ENCODE data around the gene TRPM3. TPM values are rescaled to one million over a fixed set of nuclear protein-coding genes. Genes with fewer than 3 reads are reported as not detected.

TRPM3 gene
- total RNA-seq, 1 experiment from 2014 or later: 5.4 TPM

DNA sequence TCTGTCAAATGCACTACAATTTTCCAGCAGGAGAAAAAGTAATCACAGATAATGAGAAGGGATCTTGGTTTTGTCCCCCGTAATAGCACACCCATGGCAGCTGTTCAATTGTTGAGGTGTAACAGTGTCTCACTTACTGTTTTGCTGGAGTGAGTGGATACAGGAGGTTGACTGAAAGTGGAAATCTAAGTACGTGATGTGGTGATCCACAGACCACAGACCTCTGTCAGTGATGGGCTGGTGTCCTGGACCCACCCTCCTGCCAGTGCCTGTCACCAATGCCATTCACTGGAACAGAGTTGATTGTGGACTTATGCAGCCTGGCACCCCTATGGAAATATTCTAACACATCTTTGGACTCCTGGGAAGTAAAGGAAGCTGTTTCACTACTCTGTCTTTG, 261.7 kb downstream of the TRPM3 start:
- ATAC-seq (no peak), DNase-seq (ENCODE audit: low spot score) (no peak)
- no peaks in the 10 kb centered on the region for H3K36me3 Mint-ChIP-seq
- no peaks in the 10 kb centered on the region for H3K9me3 Mint-ChIP-seq
- no peak overlapping the region for H3K27ac Mint-ChIP-seq
- POLR2A ChIA-PET: interaction anchor here (0.7 kb wide), 1 partner anchor 10 kb away, joined by 3 read pairs; no protein-coding TSS in a partner anchor
- CTCF ChIA-PET: no interaction called here
- H3K4me3 Mint-ChIP-seq: no peak overlapping the region
- H3K27me3 Mint-ChIP-seq (ENCODE audit: low read depth): no peaks in the 10 kb centered on the region
- peaks cover 7% of the 10 kb centered on the region for H3K4me1 Mint-ChIP-seq
- TF ChIP-seq, protein P1, sequence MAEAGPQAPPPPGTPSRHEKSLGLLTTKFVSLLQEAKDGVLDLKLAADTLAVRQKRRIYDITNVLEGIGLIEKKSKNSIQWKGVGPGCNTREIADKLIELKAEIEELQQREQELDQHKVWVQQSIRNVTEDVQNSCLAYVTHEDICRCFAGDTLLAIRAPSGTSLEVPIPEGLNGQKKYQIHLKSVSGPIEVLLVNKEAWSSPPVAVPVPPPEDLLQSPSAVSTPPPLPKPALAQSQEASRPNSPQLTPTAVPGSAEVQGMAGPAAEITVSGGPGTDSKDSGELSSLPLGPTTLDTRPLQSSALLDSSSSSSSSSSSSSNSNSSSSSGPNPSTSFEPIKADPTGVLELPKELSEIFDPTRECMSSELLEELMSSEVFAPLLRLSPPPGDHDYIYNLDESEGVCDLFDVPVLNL (CRISPR knock-in tag; IDR thresholded peaks at IDR 0.05; ENCODE audit: borderline replicate concordance, low read depth): no peak
- no peak for TF ChIP-seq CBFB (CRISPR knock-in tag; IDR thresholded peaks at IDR 0.05; ENCODE audit: low read depth)
- TF ChIP-seq ZNF263 (CRISPR knock-in tag; IDR thresholded peaks at IDR 0.05; ENCODE audit: low read depth): no peak
- TF ChIP-seq ZNF671 (CRISPR knock-in tag; IDR thresholded peaks at IDR 0.05): no peak
- TF ChIP-seq, protein P2, sequence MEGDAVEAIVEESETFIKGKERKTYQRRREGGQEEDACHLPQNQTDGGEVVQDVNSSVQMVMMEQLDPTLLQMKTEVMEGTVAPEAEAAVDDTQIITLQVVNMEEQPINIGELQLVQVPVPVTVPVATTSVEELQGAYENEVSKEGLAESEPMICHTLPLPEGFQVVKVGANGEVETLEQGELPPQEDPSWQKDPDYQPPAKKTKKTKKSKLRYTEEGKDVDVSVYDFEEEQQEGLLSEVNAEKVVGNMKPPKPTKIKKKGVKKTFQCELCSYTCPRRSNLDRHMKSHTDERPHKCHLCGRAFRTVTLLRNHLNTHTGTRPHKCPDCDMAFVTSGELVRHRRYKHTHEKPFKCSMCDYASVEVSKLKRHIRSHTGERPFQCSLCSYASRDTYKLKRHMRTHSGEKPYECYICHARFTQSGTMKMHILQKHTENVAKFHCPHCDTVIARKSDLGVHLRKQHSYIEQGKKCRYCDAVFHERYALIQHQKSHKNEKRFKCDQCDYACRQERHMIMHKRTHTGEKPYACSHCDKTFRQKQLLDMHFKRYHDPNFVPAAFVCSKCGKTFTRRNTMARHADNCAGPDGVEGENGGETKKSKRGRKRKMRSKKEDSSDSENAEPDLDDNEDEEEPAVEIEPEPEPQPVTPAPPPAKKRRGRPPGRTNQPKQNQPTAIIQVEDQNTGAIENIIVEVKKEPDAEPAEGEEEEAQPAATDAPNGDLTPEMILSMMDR (IDR thresholded peaks at IDR 0.05): no peak
- no peak for TF ChIP-seq NR3C1 (CRISPR knock-in tag; conservative IDR thresholded peaks at IDR 0.05; ENCODE audit: low read depth)
- TF ChIP-seq ATF2 (CRISPR knock-in tag; IDR thresholded peaks at IDR 0.05; ENCODE audit: borderline replicate concordance, low read depth): no peak
- TF ChIP-seq SP1 (CRISPR knock-in tag; conservative IDR thresholded peaks at IDR 0.05): no peak
- TF ChIP-seq ESRRA (CRISPR knock-in tag; IDR thresholded peaks at IDR 0.05; ENCODE audit: borderline replicate concordance): no peak
- no peak for TF ChIP-seq PRRX2 (CRISPR knock-in tag; IDR thresholded peaks at IDR 0.05)
- no peak for TF ChIP-seq CREB1 (CRISPR knock-in tag; IDR thresholded peaks at IDR 0.05)
- no peak for TF ChIP-seq RORB (CRISPR knock-in tag; IDR thresholded peaks at IDR 0.05)
- TF ChIP-seq MXD4 (CRISPR knock-in tag; IDR thresholded peaks at IDR 0.05; ENCODE audit: borderline replicate concordance): no peak
- TF ChIP-seq ZNF423 (CRISPR knock-in tag; IDR thresholded peaks at IDR 0.05): no peak
- no peak for TF ChIP-seq GABPB1 (CRISPR knock-in tag; IDR thresholded peaks at IDR 0.05)
- TF ChIP-seq TCF7 (CRISPR knock-in tag; IDR thresholded peaks at IDR 0.05; ENCODE audit: low read depth): no peak
- no peak for TF ChIP-seq JAZF1 (CRISPR knock-in tag; IDR thresholded peaks at IDR 0.05)
- no peak for TF ChIP-seq GRHL2 (CRISPR knock-in tag; IDR thresholded peaks at IDR 0.05; ENCODE audit: insufficient replicate concordance, severe bottlenecking)

DNA sequence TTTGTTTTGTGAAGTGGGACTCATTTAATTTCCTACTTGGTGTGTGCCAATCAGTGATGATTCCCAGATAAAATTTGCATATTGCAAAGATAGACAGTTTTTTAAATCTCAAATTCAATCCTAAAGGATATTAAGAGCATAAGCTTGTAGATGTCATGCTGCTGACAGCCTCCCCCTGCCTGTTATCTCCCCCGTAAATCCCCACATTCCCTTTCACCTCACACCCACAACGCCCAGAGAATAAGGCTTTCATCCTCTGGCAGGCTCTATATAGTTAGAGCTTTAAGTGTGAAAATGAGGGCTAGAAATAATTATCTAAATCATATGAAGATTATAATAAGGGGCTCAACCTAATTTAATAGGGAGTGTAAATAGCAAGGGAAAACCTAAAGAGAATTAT, 265.0 kb downstream of the TRPM3 start:
- POLR2A ChIA-PET: interaction anchor here (0.5 kb wide), 1 partner anchor 91 kb away, joined by 3 read pairs; no protein-coding TSS in a partner anchor
- TF ChIP-seq MXD4 (CRISPR knock-in tag; IDR thresholded peaks at IDR 0.05; ENCODE audit: borderline replicate concordance) (no peak), PRRX2 (CRISPR knock-in tag; IDR thresholded peaks at IDR 0.05) (no peak), ZNF281 (CRISPR knock-in tag; IDR thresholded peaks at IDR 0.05) (no peak), NFE2L1 (CRISPR knock-in tag; IDR thresholded peaks at IDR 0.05) (no peak), GRHL2 (CRISPR knock-in tag; IDR thresholded peaks at IDR 0.05; ENCODE audit: insufficient replicate concordance, severe bottlenecking) (no peak), NFATC4 (CRISPR knock-in tag; IDR thresholded peaks at IDR 0.05) (no peak), AFF4 (CRISPR knock-in tag; IDR thresholded peaks at IDR 0.05; ENCODE audit: borderline replicate concordance) (no peak), ZNF317 (CRISPR knock-in tag; IDR thresholded peaks at IDR 0.05; ENCODE audit: borderline replicate concordance, low read depth) (no peak)
- TF ChIP-seq, protein P3, sequence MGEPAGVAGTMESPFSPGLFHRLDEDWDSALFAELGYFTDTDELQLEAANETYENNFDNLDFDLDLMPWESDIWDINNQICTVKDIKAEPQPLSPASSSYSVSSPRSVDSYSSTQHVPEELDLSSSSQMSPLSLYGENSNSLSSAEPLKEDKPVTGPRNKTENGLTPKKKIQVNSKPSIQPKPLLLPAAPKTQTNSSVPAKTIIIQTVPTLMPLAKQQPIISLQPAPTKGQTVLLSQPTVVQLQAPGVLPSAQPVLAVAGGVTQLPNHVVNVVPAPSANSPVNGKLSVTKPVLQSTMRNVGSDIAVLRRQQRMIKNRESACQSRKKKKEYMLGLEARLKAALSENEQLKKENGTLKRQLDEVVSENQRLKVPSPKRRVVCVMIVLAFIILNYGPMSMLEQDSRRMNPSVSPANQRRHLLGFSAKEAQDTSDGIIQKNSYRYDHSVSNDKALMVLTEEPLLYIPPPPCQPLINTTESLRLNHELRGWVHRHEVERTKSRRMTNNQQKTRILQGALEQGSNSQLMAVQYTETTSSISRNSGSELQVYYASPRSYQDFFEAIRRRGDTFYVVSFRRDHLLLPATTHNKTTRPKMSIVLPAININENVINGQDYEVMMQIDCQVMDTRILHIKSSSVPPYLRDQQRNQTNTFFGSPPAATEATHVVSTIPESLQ (CRISPR knock-in tag; IDR thresholded peaks at IDR 0.05): no peak

More for the DNA sequence above, 265.0 kb downstream of the TRPM3 start:
- Mint-ChIP-seq H3K27ac (no peak overlapping the region), H3K36me3 (no peaks in the 10 kb centered on the region), H3K4me3 (no peak overlapping the region), H3K4me1 (peaks cover 14% of the 10 kb centered on the region), H3K27me3 (ENCODE audit: low read depth) (no peaks in the 10 kb centered on the region), H3K9me3 (no peaks in the 10 kb centered on the region)
- CTCF ChIA-PET: no interaction called here
- ATAC-seq (no peak), DNase-seq (ENCODE audit: low spot score) (no peak)

Data from WTC11 (cell line).